Stomach (tissue), 9 donors: ENCODE data around the gene MVB12A. TPM values are rescaled to one million over a fixed set of nuclear protein-coding genes. Genes with fewer than 3 reads are reported as not detected.

ENCODE experiments used
- DNase-seq, 2 donors: peaks; one replicate each; pipeline versions ENCODE4 v3.0.0 to v3.0.0-alpha.2; 2013 to 2019
- H3K27ac ChIP-seq, 5 donors: fragments of 200-600 bp in 4 of 5; sonication (generic) in 4 of 5; one replicate each; pipeline ENCODE4 v1.5.1; 2013 to 2019; ENCODE audit warnings: mild to moderate bottlenecking in 1 of 5, moderate library complexity in 1 of 5
- H3K27me3 ChIP-seq, 3 donors: fragments of 200-600 bp; sonication (generic); one replicate each; pipeline ENCODE4 v1.5.1; 2017 to 2019; ENCODE audit warnings: mixed run types in 1 of 3
- H3K36me3 ChIP-seq, 4 donors: fragments of 200-600 bp; sonication (generic); 1 replicate in 3 of 4; 2 replicates in 1 of 4; pipeline ENCODE4 v1.5.1; 2016 to 2019
- H3K4me1 ChIP-seq, 4 donors: fragments of 200-600 bp; sonication (generic); one replicate each; pipeline ENCODE4 v1.5.1; 2016 to 2019
- H3K4me3 ChIP-seq, 4 donors: fragments of 200-600 bp; sonication (generic) in 3 of 4; one replicate each; pipeline ENCODE4 v1.5.1; 2016 to 2019; ENCODE audit warnings: mild to moderate bottlenecking in 1 of 4
- H3K9me3 ChIP-seq, 4 donors: fragments of 200-600 bp; sonication (generic); one replicate each; pipeline ENCODE4 v1.5.1; 2016 to 2019
- EP300 ChIP-seq: sonication (generic); formaldehyde crosslinking; IDR thresholded peaks from one replicate; pipeline ENCODE4 v1.6.1; 2017; ENCODE audit warnings: antibody characterized with exemption
- POLR2A ChIP-seq, 4 donors: fragments of 450-650 bp; IDR thresholded peaks; one replicate each; pipeline ENCODE4 v1.6.1; 2016; ENCODE audit warnings: antibody characterized with exemption in 4 of 4, control low read depth in 2 of 4, mild to moderate bottlenecking in 1 of 4, moderate library complexity in 1 of 4
- POLR2AphosphoS5 ChIP-seq, 3 donors: sonication (generic); formaldehyde crosslinking; IDR thresholded peaks; one replicate each; pipeline ENCODE4 v1.6.1; 2016; ENCODE audit warnings: antibody characterized with exemption in 3 of 3
- whole genome bisulfite sequencing, 5 donors: extraction: QIAGEN DNeasy Blood & Tissue Kit in 3 of 5; methylation state at CpG; one replicate each; pipeline versions ENCODE4 v1.1.5 to v1.1.7; 2013 to 2018; 5-methylcytosine and 5-hydroxymethylcytosine counted together
- intact Hi-C: fragments of 100-400 bp; cut with DNase I; formaldehyde crosslinking; loops from one replicate; pipeline ENCODE4 v1.15.1; 2023; ENCODE audit warnings: low total_unique reads
- polyA plus RNA-seq, 3 donors: library from polyadenylated mRNA; stranded (reverse); fragments of 200-250 nt; gene quantifications; one replicate each; pipeline ENCODE4 v1.2.3, GENCODE V29; 2013
- total RNA-seq, 5 donors: library from RNA; depleted of rRNA; stranded (reverse); fragments of >200 nt; gene quantifications; one replicate each; pipeline versions ENCODE4 v1.1.0 to v1.2.3, GENCODE V29; 2014 to 2016
- TF ChIP-seq, protein P1 (sequence below), 7 experiments: fragments of 450-650 bp in 4 of 7; fragments of 200-600 bp in 3 of 7; sonication (generic) in 3 of 7; IDR thresholded peaks; one replicate each; pipeline ENCODE4 v1.5.1; 2016 to 2019; ENCODE audit warnings: antibody characterized with exemption in 7 of 7, control low read depth in 2 of 7, mild to moderate bottlenecking in 1 of 7
- donor health status: healthy with polysubstance abuse.
- donor health status: Bipolar disorder and iron deficiency.
- donor health status: healthy.

MVB12A gene
- total and polyA plus RNA-seq, 8 donors: 9.9 to 76.3 (median 55.5) TPM

DNA sequence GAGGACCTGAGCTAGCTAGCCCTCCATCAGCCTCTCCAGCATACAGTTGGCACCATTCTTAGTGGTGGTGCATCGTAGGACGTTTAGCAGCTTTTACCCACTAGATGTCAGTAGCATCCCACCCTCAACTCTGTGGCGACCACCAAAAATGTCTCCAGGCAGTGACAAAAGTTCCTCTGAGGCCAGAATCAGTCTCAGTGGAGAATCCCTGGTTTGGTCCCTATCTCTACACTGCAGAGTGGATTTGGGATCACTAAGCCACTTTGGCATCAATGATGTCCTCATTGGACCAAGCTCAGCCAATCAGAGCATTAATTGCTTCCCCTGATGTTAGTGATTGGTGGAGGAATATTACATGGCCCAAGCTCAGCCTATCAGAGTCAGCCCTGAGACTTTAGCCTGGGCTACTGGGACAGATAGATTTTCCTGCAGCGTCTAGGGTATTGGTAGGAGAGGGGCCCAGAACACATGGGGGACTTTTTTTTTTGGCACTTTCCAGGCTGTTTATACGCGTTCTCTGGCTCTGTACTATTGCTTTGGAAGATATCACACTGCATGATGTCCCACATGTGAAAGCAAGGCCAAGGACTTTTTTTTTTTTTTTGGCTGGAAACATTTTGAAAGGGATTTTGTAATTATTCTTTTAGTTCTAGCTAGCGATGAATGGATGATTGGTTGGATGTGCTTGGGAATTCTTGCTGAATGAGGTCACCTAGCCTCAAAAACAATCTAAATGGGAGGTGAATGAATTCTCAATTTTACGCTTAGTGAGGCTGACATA, 21.6 kb downstream of the MVB12A start:
- H3K27me3 ChIP-seq: peaks cover 0 to 4% (median 0%) of the 10 kb centered on the region in 3 donors
- DNase-seq: peak in 1 of 2 donors; percentile 58
- H3K27ac ChIP-seq: no peak overlapping the region
- intact Hi-C loops: no loop called here
- TF ChIP-seq EP300: no peak
- TF ChIP-seq, protein P1, sequence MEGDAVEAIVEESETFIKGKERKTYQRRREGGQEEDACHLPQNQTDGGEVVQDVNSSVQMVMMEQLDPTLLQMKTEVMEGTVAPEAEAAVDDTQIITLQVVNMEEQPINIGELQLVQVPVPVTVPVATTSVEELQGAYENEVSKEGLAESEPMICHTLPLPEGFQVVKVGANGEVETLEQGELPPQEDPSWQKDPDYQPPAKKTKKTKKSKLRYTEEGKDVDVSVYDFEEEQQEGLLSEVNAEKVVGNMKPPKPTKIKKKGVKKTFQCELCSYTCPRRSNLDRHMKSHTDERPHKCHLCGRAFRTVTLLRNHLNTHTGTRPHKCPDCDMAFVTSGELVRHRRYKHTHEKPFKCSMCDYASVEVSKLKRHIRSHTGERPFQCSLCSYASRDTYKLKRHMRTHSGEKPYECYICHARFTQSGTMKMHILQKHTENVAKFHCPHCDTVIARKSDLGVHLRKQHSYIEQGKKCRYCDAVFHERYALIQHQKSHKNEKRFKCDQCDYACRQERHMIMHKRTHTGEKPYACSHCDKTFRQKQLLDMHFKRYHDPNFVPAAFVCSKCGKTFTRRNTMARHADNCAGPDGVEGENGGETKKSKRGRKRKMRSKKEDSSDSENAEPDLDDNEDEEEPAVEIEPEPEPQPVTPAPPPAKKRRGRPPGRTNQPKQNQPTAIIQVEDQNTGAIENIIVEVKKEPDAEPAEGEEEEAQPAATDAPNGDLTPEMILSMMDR (IDR thresholded peaks at IDR 0.05): peak in 1 of 7 experiments; percentile 6
- peaks cover 0 to 1% (median 0%) of the 10 kb centered on the region in 4 donors for H3K36me3 ChIP-seq
- peaks cover 0 to 3% (median 0%) of the 10 kb centered on the region in 4 donors for H3K9me3 ChIP-seq
- no peak overlapping the region for H3K4me3 ChIP-seq
- H3K4me1 ChIP-seq: no peaks in the 10 kb centered on the region
- WGBS, 5 donors: 53 to 67% (median 65%) methylated on average over 8 of the region's 8 CpGs

DNA sequence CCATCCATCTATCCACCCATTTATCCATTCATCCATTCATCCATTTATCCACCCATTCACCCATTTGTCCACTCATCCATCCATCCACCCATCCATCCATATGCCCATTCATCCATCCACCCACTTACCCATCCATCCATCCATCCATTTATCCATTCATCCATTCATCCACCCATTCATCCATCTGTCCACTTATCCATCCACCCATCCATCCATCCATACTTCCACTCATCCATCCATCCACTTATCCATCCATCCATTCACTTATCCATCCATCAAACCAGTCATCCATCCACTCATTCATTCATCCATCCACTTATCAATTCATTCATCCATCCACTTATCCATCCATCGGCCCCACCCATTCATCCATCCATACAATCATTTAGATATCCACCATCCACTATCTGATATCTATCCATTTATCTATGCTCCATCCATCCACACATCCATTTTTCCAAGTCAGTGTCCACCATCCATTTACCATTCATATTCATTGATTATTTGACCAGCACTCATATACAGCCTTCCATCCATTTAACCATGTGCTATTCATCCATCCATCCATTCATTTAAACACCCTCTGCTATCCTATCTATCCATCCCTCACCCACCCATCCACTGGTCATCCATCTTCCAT, 25.8 kb downstream of the MVB12A start:
- TF ChIP-seq EP300 (no peak), POLR2AphosphoS5 (IDR thresholded peaks at IDR 0.05) (no peak)
- TF ChIP-seq, protein P1 (IDR thresholded peaks at IDR 0.05): no peak
- 91 to 98% (median 97%) methylated on average over 1 of the region's 1 CpG for WGBS, 5 donors

DNA sequence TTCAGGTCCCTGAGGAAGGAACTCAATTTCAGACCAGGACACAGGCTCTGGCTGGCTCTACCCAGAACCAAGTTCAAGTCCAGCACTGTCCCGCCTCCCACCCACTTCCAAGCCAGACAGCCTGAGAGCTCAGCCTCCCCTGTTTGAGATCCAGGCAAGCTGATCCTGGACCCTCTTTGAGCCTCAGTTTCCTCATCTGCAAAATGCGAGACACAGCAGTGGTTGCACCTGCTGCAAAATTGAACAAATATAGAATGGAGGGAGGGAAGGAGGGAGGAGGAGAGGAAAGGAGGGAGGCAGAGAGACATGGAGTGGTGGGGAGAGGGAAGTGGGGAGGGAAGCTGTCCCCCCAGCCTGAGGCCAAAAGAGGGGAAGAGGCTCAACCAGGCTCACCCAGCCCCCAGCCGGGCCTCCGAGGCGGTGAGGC, 27.9 kb downstream of the MVB12A start:
- Histone ChIP-seq H3K27me3 (peaks cover 0 to 38% (median 5%) of the 10 kb centered on the region in 3 donors), H3K4me3 (peak overlapping the region; percentile 50 to 57 (median 54)), H3K9me3 (no peaks in the 10 kb centered on the region), H3K27ac (peak overlapping the region in 1 of 5 donors; percentile 42), H3K36me3 (no peaks in the 10 kb centered on the region), H3K4me1 (peaks cover 9 to 15% (median 14%) of the 10 kb centered on the region in 4 donors)
- intact Hi-C loops: no loop called here
- no peak for TF ChIP-seq EP300
- TF ChIP-seq, protein P1 (IDR thresholded peaks at IDR 0.05): no peak
- no peak for TF ChIP-seq POLR2AphosphoS5 (IDR thresholded peaks at IDR 0.05)
- no peak for TF ChIP-seq POLR2A (IDR thresholded peaks at IDR 0.05)
- 28 to 67% (median 31%) methylated on average over 2 to 5 of the region's 5 CpGs for WGBS, 5 donors
- no peak for DNase-seq

More for the DNA sequence above, 25.8 kb downstream of the MVB12A start:
- Histone ChIP-seq H3K27ac (no peak overlapping the region), H3K36me3 (no peaks in the 10 kb centered on the region), H3K4me3 (no peak overlapping the region), H3K9me3 (peaks cover 0 to 3% (median 0%) of the 10 kb centered on the region in 4 donors), H3K4me1 (peaks cover 9 to 15% (median 14%) of the 10 kb centered on the region in 4 donors), H3K27me3 (peaks cover 0 to 32% (median 5%) of the 10 kb centered on the region in 3 donors)
- DNase-seq: no peak
- intact Hi-C loops: no loop called here

DNA sequence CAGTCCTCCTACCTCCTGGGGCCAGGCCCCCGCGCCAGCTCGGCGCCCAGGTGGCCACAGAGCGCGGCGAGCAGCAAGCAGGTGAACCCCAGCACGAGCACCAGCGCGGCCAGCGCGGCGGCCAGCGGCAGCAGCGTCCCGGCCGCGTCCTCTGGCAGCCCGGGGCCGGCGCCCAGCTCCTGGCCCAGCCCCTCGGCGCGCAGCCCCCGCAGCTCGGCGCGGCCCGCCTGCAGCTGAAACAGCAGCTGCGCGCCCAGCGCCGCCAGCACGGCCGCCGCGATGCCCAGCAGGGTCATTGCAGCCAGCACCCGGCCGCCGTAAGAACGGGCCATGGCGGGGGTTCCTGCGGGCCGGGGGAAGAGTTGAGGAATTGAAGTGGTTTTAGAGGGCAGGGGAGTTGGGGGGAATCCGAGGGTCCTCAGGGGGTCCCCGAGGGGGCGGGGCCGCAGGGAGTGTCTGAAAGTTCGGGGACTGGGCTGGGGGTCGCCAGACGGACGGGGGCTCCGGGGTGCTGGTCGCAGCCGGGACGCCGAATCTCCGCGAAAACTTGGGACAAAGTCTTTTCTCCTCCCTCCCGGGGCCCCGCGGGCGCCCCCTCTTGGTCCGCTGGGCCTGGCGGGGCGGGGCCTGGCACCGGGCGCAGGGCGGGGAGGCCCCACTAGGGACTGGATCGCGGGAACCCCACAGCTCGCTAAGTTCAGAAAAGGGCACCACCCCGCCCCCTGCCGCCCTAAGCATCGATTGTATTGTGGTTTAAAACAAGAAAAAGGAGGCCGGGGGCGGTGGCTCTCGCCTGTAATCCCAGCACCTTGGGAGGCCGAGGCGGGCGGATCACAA, 28.5 kb downstream of the MVB12A start, which contains the start of gene TMEM221:
TSS of gene TMEM221 (minus strand) at position 538 of the 837 bp plus-strand sequence. CDS start at position 332, 206 bp downstream.
- no peaks in the 10 kb centered on the region for H3K9me3 ChIP-seq
- H3K27ac ChIP-seq: peak within 1 kb of the TSS in 1 of 5 donors; percentile 42
- H3K4me3 ChIP-seq: peak within 1 kb of the TSS; percentile 50 to 57 (median 54)
- intact Hi-C loops: no loop called here
- WGBS, 5 donors: 1 to 3% (median 1%) methylated on average over 53 to 81 of the region's 81 CpGs
- peaks cover 0 to 41% (median 5%) of the 10 kb centered on the region in 3 donors for H3K27me3 ChIP-seq
- peak; percentile 47 to 73 for DNase-seq
- H3K4me1 ChIP-seq: peaks cover 12 to 18% (median 14%) of the 10 kb centered on the region in 4 donors
- H3K36me3 ChIP-seq: no peaks in the 10 kb centered on the region
- TF ChIP-seq, protein P1 (IDR thresholded peaks at IDR 0.05): peak in 3 of 7 experiments; percentile 21 to 48 (median 24)
- no peak for TF ChIP-seq POLR2A (IDR thresholded peaks at IDR 0.05)
